VCaP (cell line): Measurements from ENCODE around the gene GSTM1.
"Not testable (repeated sequence)": the region's sequence is repeated elsewhere in the genome, so short reads cannot be mapped to it uniquely, and the experiment has no call there.

ENCODE experiments used
- H3K27ac ChIP-seq: fragments of 450-650 bp; 2 replicates; pipeline ENCODE4 v1.5.1; 2017
- TF ChIP-seq, protein P1 (sequence below): fragments of 450-650 bp; conservative IDR thresholded peaks from 2 replicates; pipeline ENCODE4 v1.5.1; 2017; ENCODE audit warnings: mild to moderate bottlenecking, moderate library complexity

GSTM1 gene

DNA sequence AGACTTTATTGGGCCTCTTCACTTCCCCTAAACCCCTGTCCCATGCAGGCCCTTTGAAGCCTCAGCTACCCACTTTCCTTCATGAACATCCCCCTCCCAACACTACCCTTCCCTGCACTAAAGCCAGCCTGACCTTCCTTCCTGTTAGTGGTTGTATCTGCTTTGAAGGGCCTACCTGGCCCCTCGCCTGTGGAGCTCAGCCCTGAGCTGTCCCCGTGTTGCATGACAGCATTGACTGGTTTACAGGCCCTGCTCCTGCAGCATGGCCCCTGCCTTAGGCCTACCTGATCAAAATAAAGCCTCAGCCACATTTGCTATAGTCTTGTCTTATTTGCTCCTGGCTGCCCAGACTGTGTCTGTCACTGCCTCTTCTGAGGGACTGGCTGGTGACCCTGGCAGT lies 26.2 kb upstream of the GSTM1 start:
- TF ChIP-seq, protein P1, sequence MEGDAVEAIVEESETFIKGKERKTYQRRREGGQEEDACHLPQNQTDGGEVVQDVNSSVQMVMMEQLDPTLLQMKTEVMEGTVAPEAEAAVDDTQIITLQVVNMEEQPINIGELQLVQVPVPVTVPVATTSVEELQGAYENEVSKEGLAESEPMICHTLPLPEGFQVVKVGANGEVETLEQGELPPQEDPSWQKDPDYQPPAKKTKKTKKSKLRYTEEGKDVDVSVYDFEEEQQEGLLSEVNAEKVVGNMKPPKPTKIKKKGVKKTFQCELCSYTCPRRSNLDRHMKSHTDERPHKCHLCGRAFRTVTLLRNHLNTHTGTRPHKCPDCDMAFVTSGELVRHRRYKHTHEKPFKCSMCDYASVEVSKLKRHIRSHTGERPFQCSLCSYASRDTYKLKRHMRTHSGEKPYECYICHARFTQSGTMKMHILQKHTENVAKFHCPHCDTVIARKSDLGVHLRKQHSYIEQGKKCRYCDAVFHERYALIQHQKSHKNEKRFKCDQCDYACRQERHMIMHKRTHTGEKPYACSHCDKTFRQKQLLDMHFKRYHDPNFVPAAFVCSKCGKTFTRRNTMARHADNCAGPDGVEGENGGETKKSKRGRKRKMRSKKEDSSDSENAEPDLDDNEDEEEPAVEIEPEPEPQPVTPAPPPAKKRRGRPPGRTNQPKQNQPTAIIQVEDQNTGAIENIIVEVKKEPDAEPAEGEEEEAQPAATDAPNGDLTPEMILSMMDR = no peak
- H3K27ac ChIP-seq = no peak overlapping the region

DNA sequence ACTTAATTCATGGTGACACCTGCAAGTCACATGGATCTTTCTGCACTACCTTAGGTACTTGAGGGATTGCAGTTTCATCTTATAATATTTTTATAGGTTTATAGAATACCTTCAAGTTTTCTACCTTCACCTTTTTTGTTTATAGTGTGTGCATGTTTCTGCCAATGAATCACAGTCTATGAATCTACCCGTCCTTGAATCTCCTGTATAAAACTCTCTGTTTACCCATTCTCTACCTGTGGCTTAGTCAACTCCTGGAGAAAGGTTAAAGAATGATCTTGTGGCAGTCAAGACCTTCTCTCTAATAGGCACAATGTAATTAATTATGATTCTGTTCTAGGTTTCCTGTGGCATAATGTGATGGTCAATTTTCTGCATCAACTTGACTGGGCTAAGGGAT lies 22.9 kb upstream of the GSTM1 start:
- H3K27ac ChIP-seq = no peak overlapping the region
- TF ChIP-seq, protein P1 = no peak

DNA sequence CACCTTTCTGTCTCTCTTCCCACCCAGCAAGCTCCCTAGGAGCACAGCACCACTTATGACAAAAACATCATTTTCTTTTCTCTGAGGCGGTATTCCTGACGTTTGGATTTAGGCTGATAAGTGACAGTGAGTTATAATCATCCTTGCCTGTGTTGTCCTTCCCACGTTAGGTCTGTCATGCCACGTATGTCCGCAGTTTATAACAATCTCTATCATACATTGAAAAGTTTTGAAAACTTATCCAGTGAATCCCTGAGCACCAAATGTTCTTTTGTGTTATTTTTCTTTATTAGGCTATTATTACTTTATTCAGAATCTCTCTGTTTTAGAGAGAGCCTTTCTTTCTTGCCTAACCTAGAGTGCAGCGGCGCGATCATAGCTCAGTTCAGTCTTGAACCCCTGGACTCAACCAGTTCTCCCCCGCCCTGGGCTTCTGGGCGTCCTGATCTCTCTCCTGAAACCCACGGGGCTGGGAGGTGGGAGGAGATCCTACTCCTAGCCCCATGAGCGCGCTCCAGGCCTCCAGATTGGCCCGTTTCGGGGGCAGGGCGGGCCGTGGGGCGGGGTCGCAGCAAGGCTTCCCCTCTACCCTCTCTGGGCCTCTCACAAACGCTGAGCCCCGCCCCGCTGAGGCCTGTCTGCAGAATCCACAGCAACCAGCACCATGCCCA lies 20.0 kb upstream of the GSTM1 start, which contains the start of gene GSTM2:
Gene GSTM2, plus strand, starts transcription at position 606 of the 671 bp plus-strand sequence. Its CDS starts 59 bp downstream, at position 665.
- TF ChIP-seq, protein P1 = no peak
- no peak within 1 kb of the TSS for H3K27ac ChIP-seq

DNA sequence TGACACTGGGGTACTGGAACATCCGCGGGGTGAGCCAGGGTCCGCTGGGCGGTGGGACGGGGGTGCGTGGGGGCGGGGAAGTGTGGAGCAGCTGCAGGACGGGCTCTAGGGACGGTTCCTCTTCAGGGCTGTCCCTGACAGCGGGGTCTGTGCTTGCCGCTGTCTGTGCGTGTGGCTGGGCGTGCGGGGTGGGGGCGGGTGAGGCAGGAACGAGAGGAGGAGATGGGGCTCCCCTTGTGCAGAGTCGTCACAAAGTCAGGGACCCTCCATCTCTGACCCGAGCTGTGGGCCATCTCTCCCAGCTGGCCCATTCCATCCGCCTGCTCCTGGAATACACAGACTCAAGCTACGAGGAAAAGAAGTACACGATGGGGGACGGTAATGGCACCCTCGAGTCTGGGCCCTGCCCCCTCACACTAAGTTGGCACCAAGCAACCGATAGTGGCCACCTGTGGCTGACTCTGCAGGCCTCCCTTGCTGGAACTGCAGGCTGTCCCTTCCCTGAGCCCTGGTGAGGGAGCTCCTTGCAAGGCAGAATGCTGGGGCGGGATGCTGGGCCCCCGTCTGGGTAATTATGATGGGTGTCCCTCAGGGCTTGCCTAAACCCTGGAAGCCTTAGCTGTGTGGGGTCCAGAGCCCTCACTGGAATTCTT lies 19.4 kb upstream of the GSTM1 start:
- TF ChIP-seq, protein P1 = no peak
- H3K27ac ChIP-seq = no peak overlapping the region

DNA sequence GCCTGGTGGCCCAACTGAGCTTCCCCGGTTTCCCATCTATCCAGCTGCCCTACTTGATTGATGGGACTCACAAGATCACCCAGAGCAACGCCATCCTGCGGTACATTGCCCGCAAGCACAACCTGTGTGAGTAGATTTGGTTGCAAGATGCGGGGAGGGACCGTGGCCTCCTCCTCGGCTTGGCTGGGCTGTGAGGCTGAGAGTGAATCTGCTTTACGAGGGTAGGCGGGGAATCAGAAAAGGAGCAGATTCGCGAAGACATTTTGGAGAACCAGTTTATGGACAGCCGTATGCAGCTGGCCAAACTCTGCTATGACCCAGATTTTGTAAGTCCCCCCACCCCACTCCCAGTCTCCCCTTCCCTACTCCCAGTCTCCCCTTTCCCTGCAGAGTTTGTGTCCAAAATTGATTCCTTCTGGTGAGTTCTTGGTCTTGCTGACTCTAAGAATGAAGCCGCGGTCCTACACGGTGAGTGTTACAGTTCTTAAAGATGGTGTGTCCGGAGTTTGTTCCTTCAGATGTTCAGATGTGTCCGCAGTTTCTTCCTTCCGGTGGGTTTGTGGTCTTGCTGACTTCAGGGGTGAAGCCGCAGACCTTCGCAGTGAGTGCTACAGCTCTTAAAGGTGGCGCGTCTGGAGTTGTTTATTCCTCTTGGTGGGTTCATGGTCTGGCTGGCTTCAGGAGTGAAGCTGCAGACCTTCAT lies 18.2 kb upstream of the GSTM1 start:
- H3K27ac ChIP-seq = no peak overlapping the region
- TF ChIP-seq, protein P1 = no peak

DNA sequence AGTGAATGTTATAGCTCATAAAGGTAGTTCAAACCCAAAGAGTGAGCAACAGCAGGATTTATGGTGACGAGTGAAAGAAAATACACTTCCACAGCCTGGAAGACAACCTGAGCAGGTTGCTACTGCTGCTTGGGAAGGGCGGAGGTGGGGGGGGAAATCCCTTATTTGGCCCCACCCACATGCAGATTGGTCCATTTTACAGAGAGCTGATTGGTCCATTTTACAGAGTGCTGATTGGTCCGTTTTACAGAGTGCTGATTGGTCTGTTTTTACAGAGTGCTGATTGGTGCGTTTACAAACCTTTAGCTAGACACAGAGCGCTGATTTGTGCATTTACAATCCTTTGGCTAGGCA lies 17.7 kb upstream of the GSTM1 start:
- not testable (repeated sequence) for H3K27ac ChIP-seq

DNA sequence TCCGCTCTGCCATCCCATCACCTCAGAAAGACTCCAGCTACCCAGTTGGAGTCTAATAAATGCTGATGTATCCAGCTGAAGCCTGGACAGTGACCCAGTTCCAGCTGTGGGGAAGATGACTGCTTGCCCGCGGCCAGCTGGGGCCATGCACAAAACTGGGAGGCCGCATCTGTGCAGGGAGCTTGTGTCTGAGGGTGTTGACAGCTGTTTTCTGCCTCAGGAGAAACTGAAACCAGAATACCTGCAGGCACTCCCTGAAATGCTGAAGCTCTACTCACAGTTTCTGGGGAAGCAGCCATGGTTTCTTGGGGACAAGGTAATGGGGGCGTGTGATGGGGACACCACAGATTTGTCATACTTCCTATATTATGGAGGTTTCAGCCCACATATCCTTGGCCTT lies 16.6 kb upstream of the GSTM1 start:
- TF ChIP-seq, protein P1 = no peak
- H3K27ac ChIP-seq = no peak overlapping the region

DNA sequence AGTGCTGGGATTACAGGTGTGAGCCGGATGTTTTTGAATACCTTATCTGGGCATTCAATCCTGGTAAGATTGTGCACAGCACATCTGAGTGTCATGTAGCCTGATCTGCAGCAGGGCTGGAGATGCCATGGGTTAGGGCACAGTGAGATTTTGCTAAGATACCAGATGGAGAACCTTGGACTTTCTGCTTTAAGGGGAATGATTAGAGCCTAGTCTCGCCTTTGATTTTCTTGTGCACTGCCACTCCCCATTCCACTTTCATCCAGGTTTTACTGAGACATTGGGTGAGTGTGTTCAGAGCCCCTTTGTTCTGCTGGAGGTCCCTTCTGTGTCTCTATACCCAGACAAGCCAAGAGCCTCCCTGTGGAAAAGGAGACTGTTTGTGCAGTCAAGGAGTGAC lies 13.8 kb upstream of the GSTM1 start:
- not testable (repeated sequence) for H3K27ac ChIP-seq

DNA sequence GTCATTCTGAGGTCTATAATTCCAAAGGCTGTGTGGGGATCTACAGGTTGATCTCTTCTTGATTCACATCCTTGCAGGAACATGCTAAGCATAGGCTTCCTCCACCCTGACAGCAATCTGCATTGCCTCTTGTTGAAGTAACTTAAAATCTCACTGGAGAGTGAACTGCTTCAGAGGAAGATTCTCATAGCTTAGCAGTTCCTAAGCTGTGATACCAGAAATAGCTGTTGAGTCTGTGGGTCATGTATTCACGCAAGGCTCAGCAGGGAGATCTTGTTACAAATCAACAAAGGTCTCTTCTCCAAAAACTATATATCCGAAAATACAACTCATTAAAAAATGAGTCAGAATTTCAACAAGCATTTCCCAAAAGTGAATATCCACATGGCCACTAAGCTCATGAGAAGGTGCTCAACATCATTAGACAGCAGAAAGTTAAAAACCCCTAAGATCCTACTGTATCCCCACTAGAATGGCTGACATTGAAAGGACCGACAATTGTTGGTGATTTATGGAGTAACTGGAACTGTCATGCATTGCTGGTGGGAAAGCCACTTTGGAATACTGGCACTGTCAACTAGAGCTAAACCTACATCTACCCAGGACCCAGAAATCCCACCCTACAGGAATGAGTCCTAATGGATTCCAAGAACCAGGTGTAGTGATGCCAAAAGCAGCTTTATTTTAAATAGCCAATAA lies 10.8 kb upstream of the GSTM1 start:
- H3K27ac ChIP-seq = not testable (repeated sequence)
